Measurements from ENCODE around the gene CDK6.

The CDK6 gene

DNA sequence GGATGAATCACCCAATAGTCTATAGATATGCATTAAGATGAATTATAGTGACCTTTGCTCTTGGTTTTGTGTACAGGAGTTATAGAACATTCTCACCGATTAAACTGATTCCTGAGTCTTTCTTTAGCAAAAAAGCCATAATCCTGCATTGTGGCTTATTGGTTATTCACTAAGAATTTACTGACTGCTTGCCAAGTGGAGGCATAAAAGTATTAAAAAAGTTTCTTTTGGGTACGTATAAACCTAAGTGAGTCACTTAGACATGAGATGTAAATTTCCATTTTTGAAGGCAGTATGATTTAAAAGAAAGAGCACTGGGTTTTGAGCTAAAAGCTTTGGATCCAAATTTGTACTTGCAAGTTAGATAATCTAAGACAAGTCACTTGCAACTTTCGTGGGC, 100.7 kb downstream of the CDK6 start:
- DNase-seq (ENCODE audit: low read depth), result no peak

DNA sequence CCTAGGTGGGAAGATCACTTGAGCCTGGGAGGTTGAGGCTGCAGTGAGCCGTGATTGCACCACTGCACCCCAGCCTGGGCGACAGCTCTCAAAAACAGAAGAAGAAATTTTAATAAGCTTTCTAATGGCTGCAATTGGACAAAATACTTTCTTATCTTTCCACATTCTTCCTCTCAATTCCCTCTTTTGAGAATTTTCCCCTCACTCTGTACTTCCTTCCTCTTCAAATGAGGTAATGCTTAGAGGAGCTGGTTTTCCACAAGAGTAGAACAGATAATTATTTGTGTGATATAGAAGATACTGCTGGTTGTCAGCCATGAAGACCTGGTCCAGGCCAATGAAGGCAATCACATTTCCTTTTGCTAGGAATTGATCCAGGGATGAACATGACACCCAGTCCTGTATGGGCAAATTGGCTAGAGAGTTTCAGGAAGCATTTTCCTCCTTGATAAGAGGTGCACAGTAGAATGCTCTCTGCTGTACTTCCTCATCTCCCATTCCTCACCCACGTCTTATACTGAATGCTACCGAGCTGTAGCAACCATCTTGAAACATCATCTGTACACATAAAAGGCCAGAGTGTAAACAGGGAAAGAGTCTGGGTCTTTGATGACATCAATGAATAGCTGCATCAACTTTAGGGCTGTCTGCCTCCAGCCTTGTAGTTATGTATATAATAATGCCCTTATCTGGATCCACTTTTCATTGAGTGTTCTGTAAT, 103.9 kb downstream of the CDK6 start:
- no peak for DNase-seq (ENCODE audit: low read depth)

DNA sequence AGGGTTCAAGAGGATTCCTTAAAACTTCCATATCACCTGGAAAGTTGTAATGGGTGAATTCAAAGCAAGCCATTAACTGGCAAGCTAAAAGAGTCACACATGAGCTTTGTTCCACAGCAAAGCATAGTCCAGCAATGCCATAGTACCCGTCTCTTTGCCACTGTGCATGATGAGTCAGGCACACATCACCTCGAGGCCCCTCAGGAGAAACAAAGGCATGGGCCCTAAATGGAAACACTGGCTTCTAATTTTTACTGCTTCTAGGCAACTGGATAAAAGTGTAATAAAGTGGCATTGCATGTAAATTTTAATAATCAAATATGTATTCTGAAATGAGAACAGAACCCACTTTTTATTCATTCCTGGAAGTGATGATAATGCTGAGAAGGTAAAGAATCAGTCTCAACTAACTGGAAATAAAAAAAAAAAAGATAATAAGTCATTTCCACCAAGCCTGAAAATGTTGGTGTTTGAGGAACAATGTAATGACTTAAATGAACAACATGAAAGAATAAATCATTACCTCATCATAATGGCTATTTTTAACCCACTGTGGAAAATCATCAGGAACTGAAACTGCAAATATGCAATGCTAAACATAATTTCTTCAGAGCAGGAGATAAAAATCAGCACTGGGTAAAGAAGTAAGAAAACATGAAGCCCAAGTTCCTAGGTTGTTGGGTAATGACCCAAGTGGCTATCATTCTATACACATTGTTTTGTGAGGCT, 104.9 kb downstream of the CDK6 start:
- no peak for DNase-seq (ENCODE audit: low read depth)

DNA sequence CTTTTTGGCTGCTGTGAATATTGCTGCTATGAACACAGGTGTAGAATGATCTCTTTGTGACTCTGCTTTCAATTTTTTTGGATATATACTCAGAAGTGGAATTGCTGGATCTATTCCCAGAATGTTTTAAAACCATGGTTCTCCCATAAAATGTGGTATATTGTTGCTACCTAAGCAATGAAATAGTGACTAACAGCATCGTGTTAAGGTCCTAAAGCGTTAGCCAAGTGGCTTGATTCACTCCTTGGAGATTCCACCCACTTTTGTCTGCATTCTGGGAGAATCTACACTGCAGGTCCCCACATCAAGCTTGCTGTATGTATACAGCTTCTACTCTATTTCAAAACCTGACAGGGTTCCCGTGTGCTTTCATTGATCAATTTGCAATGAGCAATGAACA, 105.6 kb downstream of the CDK6 start:
- no peak for DNase-seq (ENCODE audit: low read depth)

DNA sequence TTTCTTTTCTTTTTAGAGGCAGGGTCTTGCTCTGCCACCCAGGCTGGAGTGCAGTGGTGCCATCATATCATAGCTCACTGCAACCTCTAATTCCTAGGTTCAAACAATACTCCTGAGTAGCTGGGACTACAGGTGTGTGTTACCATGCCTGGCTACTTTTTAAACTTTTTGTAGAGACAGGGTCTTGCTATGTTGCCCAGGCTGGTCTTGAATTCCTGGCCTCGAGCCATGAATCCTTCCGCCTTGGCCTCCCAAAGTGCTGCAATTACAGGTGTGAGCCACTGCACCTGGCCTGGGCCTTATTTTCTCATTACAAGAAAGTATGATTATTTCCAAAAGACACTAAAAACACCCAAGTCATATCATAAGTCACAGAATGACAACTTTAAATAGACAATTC, 106.6 kb downstream of the CDK6 start:
- no peak for DNase-seq (ENCODE audit: low read depth)

DNA sequence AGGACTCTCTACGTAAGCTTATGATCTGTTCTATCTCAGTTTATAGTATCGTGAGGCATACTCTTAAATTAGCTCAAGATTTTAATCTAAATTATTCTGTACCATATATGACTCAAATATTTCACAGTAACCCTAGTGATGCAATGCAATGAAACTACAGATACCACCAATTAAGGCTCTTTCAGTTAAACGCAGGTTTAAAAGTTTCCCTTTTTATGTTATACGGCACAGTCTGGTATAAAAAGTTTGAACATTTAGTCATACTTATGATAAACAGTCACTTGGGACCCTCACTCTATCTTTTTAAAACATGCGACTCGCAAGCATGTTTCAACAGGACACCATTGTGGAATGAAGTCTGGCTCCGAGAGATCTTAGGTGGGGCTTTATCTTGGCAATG, 107.2 kb downstream of the CDK6 start:
- no peak for DNase-seq (ENCODE audit: low read depth)

DNA sequence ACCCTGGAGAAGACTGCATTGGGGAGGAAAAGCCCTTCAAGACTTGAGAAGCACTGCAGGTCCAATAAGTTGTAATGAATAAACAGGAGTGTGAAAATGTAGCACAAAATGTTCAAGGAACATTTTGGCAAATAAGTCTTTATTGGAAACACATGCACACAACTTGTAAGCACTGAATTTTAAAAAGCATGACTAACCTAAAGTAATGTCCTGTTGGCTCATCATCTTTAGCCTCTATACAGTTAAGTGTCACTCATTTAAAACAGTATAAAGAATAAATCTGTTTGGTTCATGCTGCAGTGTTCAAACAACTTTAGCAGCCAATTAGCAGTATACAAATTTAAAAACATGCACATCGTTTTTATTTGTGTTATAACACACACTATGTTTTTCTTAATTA, 108.6 kb downstream of the CDK6 start:
- no peak for DNase-seq (ENCODE audit: low read depth)

DNA sequence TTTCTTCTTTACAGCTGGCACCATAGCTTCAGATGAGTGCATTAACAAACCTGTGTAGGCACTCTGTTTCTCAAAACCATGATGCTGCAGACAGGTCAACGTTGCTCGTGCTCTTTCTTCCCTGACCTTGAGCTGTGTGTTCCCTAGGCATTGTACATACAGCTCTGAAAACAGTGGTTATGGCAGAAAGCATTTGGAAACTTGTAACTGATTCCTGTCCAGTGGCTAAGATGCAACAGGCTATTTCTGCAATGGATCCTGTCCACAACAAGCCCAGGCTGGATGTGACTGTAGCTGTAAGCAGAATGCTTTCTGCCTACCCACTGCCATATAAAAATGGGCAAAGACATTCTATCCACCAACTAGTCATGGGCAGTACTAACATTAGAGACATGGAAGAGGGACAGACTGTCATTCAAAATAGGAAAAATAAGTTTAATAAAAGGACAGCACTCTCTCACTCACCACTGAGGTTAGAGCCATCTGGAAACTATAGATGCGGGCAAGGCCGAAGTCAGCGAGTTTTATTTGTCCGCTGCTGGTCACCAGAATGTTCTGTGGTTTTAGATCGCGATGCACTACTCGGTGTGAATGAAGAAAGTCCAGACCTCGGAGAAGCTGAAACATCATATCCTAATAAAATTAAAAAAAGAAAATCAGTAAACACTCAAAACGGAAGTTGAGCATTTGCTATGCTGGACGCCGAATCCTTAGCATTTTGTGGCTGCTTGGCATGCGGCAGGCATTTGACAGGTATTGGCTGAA, 111.0 kb downstream of the CDK6 start:
- DNase-seq (ENCODE audit: low read depth), result no peak

DNA sequence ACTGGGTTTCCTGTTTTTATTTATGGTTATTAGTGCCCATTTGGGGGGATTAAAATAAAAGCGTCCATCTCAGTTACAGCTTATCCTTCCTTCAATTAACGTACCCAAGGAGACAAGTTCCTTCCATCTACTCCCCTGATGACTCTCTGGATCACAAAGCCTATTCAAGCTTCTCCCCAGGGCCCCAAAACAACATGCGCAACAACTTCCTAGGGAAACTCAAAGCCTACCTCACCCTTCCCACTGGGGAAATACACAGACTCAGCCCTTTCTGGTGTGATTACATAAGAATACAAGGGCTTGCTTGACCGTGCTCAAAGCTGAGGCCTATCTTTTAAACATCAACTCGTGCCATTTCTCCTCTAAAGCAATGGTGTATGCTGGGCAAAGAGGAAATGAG, 112.4 kb downstream of the CDK6 start:
- no peak for DNase-seq (ENCODE audit: low read depth)

DNA sequence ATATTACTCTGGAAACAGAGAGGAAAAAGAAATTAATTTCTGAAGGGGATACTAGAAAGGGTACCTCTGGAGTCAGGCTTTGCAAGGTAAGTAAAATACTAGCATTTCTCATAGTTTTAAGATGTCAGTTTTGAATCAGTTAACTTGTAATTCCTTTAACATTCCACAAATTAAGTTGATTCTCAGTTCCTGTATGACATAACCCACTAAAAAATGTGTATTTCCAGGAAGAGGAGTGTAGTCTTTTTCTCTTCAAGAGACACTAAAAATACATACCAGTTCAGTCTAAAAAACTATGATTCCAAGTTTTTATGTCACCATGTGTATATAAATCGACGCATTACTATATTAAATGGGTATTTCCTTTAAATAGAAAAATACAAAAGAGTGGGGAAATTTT, 113.2 kb downstream of the CDK6 start:
- DNase-seq (ENCODE audit: low read depth), result no peak

DNA sequence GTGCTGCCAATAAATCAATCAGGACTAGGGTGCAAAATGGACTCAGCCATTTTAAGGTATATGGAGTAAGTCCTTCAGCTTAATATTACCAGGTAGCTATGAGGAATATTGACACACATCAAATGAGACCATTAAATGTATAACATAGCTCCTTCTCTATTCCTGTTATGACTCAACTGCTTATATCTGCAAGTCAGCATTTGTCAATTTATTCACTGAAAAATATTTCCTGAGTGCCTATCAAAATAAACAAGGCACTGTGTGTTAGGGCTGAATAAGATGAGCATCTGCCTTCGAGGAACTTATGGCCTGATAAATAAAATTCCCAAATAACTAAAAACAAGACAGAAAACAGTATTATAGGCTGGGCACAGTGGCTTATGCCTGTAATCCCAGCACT, 113.8 kb downstream of the CDK6 start:
- no peak for DNase-seq (ENCODE audit: low read depth)

DNA sequence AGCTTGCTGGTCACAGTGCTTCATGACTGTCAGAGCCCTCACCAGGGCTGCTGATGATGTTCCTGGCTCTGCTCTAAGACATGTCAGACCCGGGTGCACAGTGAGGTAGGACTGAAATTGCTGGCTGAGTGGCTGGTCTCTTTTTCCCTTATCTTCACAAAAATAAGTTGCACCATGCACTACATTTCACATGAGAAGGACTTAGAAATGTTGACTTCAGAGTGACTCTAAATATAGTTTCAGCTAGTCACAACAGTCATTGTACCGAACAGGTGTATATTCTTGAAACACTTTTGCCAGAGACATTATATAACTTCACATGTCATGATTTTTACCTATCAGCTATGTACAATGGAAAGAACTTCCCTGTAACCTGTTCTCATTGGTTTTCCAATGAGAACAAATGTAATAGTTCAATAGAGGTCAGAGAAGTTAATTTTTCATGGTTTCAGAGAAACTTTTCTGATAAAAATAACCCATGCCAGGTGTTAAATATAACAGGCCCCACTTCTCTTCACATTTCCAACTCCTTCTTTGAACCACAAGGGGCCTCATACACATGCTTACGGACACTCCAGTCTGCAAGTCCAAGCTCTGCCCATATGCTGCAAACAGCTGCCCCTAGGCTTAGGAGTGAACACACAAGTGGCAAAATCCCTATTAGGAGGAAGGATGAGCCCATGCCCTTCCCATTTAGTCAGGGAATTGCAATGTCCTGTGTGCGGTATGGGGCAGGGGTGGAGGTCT, 115.6 kb downstream of the CDK6 start:
- DNase-seq (ENCODE audit: low read depth), result no peak

DNA sequence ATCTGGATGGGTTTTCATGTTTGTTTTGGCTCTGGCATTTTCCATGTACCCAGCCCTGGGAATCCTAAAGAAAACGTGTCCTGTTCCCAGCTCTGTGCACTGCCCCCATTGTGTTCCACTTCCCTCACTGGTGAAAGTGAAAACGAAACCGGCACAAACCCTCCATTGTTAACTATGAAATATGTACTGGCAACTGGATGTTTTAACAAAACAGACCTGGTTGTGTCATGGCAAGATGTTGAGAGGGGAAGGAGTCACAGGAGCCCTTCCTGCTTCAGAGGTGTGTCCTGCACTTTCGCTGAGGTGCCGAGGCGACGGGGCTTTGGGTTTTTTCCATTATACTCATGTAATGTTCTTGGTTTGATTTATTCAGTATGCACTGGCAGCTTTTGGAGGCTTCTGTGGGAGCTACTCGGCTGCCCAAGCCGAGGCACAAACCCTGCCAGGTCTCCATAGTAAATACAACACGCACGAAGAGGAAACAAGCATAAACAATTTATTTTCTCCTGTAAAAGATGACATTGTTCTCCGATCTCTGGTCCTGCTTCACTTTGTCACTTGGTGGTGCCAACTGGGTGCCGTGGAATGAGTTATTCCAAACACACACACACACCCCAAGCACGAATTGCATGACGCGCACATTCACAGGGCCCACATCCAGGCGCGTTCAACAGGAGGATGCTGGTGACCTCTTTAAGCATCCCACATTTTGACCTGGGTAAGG, 118.2 kb downstream of the CDK6 start:
- DNase-seq (ENCODE audit: low read depth), result peak; percentile 25

DNA sequence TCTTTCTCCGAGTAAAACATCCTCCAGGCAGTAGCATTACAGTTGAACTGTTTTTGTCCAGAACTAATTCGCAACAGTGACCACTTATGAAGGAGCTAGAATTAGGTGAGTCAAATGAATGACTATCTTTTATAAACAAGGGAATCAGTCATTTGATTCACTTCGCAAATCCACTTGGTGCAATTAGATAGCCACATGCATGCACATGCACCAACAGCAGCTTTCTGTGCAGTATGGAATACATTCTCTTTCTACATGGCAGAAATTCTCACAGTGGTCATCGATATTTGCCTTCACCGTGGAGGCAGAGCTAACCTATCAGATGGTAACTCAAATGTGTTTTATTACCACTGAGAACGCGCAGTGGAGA, 118.8 kb downstream of the CDK6 start:
- DNase-seq (ENCODE audit: low read depth), result no peak

DNA sequence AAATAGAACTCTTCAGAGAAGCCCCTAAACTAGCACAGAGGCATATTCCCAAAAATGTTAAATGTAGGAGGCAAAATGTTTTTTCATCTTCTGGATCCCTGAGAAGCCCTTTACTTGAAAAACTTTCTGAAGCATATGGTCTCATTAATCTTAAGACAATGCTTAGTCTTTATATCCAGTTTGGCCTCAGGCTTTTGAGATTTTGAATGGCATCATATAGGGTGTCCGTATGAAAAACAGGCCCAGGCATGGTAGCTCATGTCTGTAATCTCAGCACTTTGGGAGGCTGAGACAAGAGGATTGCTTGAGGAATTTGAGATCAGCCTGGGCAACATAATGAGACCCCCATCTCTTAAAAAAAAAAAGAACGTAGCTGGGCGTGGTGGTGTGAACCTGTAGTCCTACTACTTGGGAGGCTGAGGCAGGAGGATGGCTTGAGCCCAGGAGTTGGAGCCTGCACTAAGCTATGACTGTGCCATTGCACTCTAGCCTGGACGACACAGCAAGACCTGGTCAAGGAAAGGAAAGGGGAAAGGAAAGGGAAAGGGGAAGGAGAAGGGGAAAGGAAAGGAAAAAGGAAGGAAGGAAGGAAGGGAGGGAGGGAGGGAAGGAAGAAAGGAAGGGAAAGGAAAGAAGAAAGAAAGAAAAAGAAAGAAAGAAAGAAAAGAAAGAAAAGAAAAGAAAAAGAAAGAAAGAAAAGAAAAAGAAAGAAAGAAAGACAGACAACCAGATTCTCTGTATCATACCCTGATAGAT, 119.4 kb downstream of the CDK6 start:
- no peak for DNase-seq (ENCODE audit: low read depth)

DNA sequence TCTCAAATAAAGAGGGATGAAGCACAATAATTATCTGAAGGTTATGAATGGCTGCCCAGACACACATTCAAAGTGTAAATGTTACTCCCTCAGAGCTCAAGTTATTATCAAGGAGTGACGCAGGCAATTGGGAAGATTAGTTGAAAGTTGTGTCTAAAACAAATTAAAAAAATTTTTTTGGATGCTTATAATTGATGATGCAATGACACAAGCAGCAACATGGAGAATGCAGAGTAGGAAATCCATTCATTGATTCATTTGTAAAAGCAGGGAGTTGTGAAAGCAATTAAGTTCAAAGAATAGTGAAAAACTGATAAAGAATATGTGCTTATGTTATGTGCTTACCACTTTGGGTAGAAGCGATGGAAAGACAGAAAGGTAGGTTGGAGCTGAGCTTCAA, 120.4 kb downstream of the CDK6 start:
- DNase-seq (ENCODE audit: low read depth), result no peak

DNA sequence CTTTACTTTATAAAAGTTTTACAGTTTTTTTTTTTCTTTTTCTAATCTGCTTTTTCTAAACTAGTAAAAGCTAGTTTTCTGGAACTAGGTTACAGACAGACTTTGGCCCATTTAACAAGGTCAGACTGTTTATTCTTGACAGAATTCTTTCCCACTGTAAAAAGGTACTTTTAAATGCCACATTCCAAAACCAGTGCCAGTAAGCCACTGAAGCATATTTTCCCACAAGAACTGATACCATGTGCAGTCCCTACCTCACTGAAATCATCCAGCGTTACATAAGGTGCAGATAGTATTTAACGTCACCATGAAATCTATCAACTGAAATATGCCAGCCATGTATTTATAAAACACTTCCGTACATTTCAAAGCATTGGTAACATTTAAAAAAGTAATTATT, 121.6 kb downstream of the CDK6 start:
- DNase-seq (ENCODE audit: low read depth), result no peak

DNA sequence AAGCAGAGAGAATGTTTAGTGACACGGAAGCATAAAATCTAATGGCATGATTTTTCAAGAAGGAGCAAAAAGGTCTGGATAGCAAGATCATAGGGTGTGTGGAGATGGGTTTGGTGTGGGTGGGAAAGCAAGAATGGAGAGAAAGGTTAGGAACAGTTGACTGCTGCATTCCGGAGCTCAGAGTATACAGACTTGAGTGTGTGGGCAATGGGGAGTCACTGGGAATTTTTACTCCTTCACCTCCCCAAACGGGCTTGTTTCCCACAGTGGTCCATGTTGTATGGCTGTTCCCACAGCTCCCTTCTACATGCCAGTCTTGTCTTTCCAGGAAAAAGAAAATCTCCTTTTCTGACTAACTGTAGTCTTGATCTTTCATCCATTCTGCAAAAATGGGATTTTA, 122.1 kb downstream of the CDK6 start:
- no peak for DNase-seq (ENCODE audit: low read depth)

DNA sequence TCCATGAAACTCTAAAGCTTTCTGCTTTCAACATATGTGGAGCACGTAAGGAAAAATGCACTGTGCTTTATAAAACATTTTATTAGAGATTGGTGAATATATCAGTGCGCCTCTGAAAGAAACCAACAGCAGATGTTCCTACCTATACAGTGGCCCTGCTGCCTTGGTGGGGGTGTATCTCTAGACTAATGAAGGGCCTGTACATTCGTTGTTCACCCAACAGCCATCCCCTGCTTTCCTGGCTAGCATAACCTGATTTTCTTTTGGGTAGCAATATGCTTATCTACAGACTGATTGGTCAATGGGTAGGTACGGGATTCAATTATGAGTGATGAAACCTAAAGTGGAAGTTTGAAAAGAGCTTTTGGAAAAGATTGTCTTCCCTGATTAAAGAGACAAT, 126.5 kb downstream of the CDK6 start:
- no peak for DNase-seq (ENCODE audit: low read depth)

DNA sequence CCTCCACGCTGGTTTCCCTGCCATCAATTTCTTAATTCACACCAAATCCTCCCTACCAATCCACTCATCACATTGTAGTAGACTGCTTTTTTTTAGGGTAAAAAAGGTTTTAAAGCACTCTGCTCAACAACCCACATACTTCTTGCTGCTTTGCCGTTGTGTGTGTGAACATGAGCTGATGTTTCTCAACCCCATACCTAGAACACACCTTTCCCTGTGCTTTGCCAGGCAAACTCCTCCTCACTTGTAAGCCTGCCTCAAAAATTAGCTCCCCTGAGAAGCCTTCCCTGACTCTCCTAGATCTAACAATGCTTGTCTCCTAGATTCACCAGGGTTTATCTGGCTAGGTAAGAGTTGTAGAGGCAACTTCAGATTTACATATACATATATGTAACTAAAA, 127.2 kb downstream of the CDK6 start:
- no peak for DNase-seq (ENCODE audit: low read depth)

All from activated T-helper 9 cell treated with anti-CD3 and anti-CD28 coated beads, Interleukin-2, amount 50 U/mL, for 16 hours (primary cell).